GM18868 (cell line): ENCODE results near the gene NATD1.
"Not testable (repeated sequence)": the region's sequence is repeated elsewhere in the genome, so short reads cannot be mapped to it uniquely, and the experiment has no call there.

Experiments used
- ATAC-seq: cut with Tn5 transposase; IDR thresholded peaks from one replicate; pipeline ENCODE4 v1.9.1; 2021; ENCODE audit warnings: mild to moderate bottlenecking, moderate library complexity; ENCODE audit not compliant: unreplicated experiment

Gene NATD1

DNA sequence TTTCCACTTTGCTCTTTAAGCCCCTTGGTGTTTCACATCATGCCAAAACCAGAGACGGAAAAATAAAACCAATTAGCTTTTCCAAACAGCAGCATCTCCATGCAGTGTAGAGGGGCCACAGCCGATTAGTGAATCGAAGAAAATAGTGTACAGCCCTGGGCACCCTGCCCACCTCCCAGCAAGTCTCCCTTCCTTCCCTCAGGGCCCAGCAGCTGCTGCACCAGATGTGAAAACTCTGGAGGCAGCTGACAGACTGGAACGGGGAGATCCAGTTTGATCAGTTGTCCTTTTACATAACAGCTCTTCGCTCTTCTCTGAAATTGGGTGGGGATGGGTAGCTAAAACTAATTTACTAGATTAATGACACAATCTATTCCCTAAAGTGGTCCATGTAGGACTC lies 58.5 kb downstream of the NATD1 start:
- ATAC-seq = no peak

DNA sequence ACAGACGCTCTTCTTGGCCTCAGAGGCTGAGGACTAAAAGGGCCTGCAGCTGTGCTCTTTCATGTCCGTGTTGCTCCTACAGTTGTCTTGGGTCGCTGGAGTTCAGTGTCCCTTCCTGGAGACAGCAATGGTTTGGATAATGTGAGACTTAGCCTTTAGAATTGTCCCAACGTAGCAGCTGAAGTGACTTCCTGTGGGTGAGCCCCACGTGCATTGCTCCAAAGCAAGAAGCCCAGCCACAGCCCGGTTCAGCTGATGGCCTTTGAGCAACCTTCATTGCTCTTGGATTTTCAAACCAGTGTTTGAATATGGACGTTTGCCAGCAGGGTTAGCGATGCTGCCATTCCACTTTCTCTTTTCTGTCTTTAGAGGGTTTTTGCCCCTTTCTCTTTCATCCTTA lies 59.0 kb downstream of the NATD1 start:
- no peak for ATAC-seq

DNA sequence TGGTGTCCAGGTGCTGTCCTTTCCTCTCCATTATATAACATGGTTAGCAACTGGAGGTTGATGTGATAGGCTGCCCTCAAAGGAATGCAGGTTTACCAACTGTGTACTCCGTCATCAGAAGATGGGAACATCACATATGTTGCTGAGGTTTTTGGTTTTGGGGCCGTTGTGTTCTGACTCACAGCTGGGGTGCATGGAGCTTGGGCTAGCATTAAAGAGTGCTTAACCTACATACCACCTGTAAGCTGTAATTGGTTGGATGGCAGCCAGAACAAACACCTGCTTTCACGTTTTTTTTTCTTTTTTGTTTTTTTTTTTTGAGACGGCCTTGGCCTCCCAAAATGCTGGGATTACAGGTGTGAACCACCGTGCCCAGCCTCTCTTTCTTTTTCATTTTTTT lies 60.2 kb downstream of the NATD1 start:
- no peak for ATAC-seq

DNA sequence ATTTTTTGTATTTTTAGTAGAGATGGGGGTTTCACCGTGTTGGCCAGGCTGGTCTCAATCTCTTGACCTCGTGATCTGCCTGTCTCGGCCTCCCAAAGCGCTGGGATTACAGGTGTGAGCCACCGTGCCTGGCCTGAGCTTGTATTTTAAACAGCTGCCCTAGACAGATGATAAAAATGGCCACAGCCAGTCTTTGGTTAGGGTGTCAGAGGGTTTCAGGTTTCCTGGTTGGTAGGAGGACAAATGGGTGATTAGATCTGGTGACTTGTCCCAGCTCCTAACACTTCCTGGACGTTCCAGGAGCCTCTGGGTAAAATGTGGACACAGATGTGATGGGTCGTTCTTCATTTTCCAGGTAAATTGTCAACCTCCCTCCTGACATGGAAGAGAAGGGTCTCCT lies 60.8 kb downstream of the NATD1 start:
- not testable (repeated sequence) for ATAC-seq

DNA sequence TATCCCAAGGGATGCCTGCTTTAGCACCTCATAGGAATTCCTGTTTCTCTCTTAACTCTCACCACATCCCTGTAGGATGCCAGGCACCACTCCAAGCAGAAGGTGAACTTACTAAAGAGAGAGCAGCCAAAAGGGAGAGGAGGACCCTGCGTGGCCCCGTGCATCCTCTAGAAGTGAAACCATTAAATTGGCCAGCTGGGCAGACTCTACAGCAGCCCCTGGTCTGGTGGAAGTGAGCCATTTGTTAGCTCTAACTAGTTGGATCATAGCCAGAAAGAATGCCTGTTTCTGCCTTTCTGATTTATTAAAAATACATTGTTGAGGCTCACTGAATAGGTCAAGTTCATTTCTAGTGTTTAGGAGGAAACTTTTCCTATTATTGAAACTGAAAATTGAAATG lies 61.5 kb downstream of the NATD1 start:
- ATAC-seq = no peak

- ATAC-seq = no peak
These were observed 63.1 kb downstream of the NATD1 start for GRCh38 chr17:21190078-21190477.

GRCh38 chr17:21189361-21189760 lies 63.8 kb downstream of the NATD1 start:
- ATAC-seq = no peak
